Measurements from ENCODE around the gene TLCD5. TPM values are rescaled to one million over a fixed set of nuclear protein-coding genes. Genes with fewer than 3 reads are reported as not detected.
A peak's percentile ranks its signal among the peaks of the same experiment; 100 is the strongest.

TLCD5 gene
- total RNA-seq, 6 experiments from 2014 or later = 0.07 to 1.3 (median 0.38) TPM

DNA sequence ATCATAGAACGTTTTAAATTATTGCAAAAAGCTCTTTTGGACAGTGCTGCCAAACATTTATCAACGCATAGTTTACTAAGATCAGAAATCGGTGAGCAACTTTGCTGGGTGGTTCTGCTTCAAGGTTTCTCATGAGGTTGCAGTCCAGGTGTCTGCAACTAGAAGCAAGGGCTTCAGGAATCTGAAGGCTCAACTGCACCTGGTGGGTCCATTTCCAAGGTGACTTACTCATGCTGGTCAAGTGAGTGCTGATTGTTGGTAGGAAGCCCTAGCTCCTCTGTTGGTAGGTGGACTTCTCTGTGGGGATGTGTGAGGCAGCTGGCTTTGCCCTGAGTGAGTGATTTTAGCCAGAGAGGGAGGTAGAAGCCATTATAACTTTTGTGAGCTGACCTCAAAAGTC lies 33.6 kb downstream of the TLCD5 start:
- DNase-seq (no peak), ATAC-seq (no peak)
- Histone ChIP-seq H3K4me1 (peaks cover 0 to 30% (median 12%) of the 10 kb centered on the region in 4 donors), H3K27me3 (no peaks in the 10 kb centered on the region), H3K9me3 (no peaks in the 10 kb centered on the region), H3K36me3 (no peaks in the 10 kb centered on the region), H3K27ac (no peak overlapping the region), H3K4me3 (no peak overlapping the region)
- intact Hi-C loops (cut with DNase I) = no loop called here
- 73% methylated on average over 3 of the region's 3 CpGs for WGBS (ENCODE audit: insufficient coverage, low coverage, low lambda C conversion rate, missing lambda C conversion rate)
- TF ChIP-seq POLR2A (IDR thresholded peaks at IDR 0.05) = no peak
- TF ChIP-seq, protein P1, sequence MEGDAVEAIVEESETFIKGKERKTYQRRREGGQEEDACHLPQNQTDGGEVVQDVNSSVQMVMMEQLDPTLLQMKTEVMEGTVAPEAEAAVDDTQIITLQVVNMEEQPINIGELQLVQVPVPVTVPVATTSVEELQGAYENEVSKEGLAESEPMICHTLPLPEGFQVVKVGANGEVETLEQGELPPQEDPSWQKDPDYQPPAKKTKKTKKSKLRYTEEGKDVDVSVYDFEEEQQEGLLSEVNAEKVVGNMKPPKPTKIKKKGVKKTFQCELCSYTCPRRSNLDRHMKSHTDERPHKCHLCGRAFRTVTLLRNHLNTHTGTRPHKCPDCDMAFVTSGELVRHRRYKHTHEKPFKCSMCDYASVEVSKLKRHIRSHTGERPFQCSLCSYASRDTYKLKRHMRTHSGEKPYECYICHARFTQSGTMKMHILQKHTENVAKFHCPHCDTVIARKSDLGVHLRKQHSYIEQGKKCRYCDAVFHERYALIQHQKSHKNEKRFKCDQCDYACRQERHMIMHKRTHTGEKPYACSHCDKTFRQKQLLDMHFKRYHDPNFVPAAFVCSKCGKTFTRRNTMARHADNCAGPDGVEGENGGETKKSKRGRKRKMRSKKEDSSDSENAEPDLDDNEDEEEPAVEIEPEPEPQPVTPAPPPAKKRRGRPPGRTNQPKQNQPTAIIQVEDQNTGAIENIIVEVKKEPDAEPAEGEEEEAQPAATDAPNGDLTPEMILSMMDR (IDR thresholded peaks at IDR 0.05) = no peak

DNA sequence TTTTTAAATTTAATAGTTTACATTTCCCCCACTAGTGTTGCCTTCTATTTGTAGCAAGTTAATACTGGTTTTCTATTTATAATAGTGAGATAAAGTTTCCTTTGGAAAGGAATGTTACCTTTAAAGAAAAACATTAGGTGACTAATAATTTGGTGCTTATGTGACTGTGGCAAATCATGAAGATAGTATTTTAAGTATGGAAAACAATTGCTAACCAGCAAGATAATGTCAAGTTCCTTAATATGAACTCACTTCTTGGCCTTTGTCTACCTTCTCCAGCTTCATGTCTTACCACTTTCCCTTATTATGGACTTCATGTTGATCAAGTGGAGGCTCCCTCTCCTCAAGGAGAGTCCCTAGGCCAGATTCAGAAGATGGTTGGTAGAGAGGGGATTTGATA lies 38.3 kb downstream of the TLCD5 start:
- DNase-seq (no peak), ATAC-seq (no peak)
- no peaks in the 10 kb centered on the region for H3K9me3 ChIP-seq
- peaks cover 0 to 4% (median 0%) of the 10 kb centered on the region in 4 donors for H3K4me1 ChIP-seq
- intact Hi-C loops (cut with DNase I) = no loop called here
- H3K27me3 ChIP-seq = no peaks in the 10 kb centered on the region
- no peaks in the 10 kb centered on the region for H3K36me3 ChIP-seq
- H3K4me3 ChIP-seq = no peak overlapping the region
- H3K27ac ChIP-seq = no peak overlapping the region
- TF ChIP-seq, protein P1 (IDR thresholded peaks at IDR 0.05) = no peak
- no peak for TF ChIP-seq POLR2A (IDR thresholded peaks at IDR 0.05)

DNA sequence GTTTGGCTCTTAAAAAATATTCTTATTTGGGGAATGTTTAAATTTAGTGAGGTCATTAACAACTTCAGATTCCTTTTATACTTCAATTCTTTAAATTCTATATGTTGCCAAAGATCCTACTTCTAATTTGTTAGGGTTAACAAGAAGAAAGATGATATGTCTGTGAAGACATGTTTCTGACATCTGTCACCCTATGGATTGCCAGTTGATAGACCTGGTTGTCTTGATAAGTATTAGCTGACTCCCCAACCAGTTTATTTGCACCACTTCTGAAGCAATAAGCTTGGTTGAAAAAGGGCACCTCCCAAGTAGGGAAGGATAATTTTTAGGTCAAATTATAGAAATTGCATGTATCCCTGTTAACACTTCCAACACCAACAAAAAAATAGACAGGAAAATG lies 40.4 kb downstream of the TLCD5 start:
- H3K36me3 ChIP-seq = no peaks in the 10 kb centered on the region
- no peak overlapping the region for H3K27ac ChIP-seq
- TF ChIP-seq, protein P1 (IDR thresholded peaks at IDR 0.05) = no peak
- no peak for TF ChIP-seq POLR2A (IDR thresholded peaks at IDR 0.05)
- no peak overlapping the region for H3K4me3 ChIP-seq
- H3K4me1 ChIP-seq = peaks cover 0 to 4% (median 0%) of the 10 kb centered on the region in 4 donors
- DNase-seq = no peak
- no peak for ATAC-seq
- no peaks in the 10 kb centered on the region for H3K27me3 ChIP-seq
- intact Hi-C loops (cut with DNase I) = no loop called here
- H3K9me3 ChIP-seq = no peaks in the 10 kb centered on the region

DNA sequence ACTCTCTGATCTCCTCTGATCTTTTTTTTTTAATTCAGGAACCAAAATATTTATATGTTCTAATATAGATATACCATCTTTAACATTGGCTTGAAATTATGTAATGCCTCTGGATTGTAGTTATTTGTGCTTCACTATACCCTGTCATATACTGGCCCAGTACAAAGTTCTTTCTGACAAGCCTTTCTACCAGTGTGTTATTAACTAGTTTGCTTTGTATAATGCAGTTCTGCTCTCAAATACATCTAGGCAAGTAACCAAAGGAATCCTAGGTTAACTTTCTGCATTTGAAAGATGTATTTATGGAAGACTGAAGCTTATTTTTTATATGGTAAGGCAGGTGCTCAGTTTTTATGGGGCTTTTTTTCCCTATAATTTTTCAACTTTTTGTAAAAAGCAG lies 47.2 kb downstream of the TLCD5 start:
- no peaks in the 10 kb centered on the region for H3K9me3 ChIP-seq
- no peak for DNase-seq
- H3K4me3 ChIP-seq = no peak overlapping the region
- no peak for TF ChIP-seq POLR2A (IDR thresholded peaks at IDR 0.05)
- TF ChIP-seq, protein P1 (IDR thresholded peaks at IDR 0.05) = no peak
- H3K27me3 ChIP-seq = no peaks in the 10 kb centered on the region
- H3K4me1 ChIP-seq = peaks cover 0 to 21% (median 5%) of the 10 kb centered on the region in 4 donors
- intact Hi-C loops (cut with DNase I) = no loop called here
- H3K36me3 ChIP-seq = no peaks in the 10 kb centered on the region
- peak; percentile 70 to 85 (median 82) for ATAC-seq
- no peak overlapping the region for H3K27ac ChIP-seq

DNA sequence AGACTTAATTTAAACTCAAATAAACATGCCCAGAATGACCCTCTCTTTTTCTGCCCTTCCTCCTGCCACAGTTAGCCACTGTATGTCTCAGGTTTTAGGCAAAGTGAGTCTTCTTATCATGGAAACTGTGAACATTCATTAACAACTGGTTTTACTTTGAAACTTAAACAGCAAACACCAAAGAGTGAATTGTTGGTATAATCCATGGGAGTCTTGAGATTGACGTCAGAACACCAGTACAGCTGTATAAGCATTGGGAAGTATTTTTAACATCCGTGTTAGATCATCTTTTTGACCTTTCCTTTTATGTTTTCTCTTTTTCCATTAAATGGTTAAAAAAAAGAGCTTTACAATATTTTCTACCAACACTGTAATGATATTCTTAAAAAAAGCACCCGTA lies 50.0 kb downstream of the TLCD5 start:
- Histone ChIP-seq H3K4me1 (peaks cover 0 to 25% (median 9%) of the 10 kb centered on the region in 4 donors), H3K27me3 (no peaks in the 10 kb centered on the region), H3K9me3 (no peaks in the 10 kb centered on the region), H3K27ac (no peak overlapping the region), H3K4me3 (no peak overlapping the region), H3K36me3 (no peaks in the 10 kb centered on the region)
- intact Hi-C loops (cut with DNase I) = no loop called here
- ATAC-seq (no peak), DNase-seq (no peak)
- no peak for TF ChIP-seq POLR2A (IDR thresholded peaks at IDR 0.05)
- TF ChIP-seq, protein P1 (IDR thresholded peaks at IDR 0.05) = no peak
- WGBS (ENCODE audit: insufficient coverage, low coverage, low lambda C conversion rate, missing lambda C conversion rate) = 74% methylated on average over 3 of the region's 3 CpGs

Data from right lobe of liver (tissue), 6 donors.